GM19438 (cell line): ENCODE measurements around the gene DBF4.
"Not testable (repeated sequence)": the region's sequence is repeated elsewhere in the genome, so short reads cannot be mapped to it uniquely, and the experiment has no call there.

ENCODE experiments used
- ATAC-seq: cut with Tn5 transposase; IDR thresholded peaks from one replicate; pipeline ENCODE4 v1.9.1; 2021; ENCODE audit warnings: low read depth; ENCODE audit not compliant: unreplicated experiment

DBF4 gene, protein sequence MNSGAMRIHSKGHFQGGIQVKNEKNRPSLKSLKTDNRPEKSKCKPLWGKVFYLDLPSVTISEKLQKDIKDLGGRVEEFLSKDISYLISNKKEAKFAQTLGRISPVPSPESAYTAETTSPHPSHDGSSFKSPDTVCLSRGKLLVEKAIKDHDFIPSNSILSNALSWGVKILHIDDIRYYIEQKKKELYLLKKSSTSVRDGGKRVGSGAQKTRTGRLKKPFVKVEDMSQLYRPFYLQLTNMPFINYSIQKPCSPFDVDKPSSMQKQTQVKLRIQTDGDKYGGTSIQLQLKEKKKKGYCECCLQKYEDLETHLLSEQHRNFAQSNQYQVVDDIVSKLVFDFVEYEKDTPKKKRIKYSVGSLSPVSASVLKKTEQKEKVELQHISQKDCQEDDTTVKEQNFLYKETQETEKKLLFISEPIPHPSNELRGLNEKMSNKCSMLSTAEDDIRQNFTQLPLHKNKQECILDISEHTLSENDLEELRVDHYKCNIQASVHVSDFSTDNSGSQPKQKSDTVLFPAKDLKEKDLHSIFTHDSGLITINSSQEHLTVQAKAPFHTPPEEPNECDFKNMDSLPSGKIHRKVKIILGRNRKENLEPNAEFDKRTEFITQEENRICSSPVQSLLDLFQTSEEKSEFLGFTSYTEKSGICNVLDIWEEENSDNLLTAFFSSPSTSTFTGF

DNA sequence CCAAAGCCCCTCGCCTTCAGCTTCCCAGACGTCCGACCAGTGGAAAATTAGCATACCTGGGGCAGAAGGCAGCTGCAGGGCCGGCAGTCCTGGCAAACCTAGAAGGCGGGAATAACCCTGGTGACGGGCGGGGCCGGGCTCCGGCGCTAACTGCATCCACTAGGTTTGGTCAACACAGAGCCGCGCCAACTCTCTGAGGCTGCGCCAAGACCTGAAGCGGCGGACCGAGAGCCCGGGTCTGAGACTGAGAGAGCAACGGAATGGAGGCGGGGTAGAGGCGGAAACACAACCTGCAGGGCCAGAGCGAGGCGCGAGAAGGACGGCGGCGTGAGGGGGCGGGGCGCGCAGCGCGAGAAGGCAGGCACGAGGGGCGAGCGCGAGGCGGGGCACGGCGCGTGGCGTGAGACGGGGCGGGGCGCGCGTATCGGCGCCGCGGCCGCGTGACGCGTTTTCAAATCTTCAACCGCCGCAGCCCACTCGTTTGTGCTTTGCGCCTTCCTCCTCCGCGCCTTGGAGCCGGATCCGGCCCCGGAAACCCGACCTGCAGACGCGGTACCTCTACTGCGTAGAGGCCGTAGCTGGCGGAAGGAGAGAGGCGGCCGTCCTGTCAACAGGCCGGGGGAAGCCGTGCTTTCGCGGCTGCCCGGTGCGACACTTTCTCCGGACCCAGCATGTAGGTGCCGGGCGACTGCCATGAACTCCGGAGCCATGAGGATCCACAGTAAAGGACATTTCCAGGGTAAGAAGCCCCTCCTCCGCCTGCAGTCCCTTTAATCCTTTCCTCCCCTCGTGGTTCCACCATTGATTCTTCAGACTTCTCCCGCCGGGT is at the start of gene DBF4, which contains the start of gene SLC25A40:
DBF4 (plus strand) TSS at position 454 of the 829 bp plus-strand sequence; CDS start at position 694, 240 bp downstream.
SLC25A40 (minus strand) TSS at position 321 of the 829 bp plus-strand sequence. CDS start 17,633 bp downstream, outside the sequence.
- peak; percentile 87 for ATAC-seq

DNA sequence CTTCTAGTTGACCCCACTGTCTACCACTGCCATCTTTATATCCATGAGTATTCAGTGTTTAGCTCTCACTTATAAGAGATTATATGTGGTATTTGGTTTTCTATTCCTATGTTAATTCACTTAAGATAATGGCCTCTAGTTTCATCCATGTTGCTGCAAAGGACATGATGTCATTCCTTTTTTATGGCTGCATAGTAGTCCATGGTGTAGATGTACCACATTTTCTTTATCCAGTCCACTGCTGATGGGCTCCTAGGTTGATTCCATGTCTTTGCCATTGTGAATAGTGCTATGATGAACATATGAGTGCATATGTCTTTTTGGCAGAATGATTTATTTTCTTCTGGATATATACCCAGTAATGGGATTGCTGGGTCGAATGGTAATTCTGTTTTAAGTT is 47.9 kb upstream of the DBF4 start:
- not testable (repeated sequence) for ATAC-seq

DNA sequence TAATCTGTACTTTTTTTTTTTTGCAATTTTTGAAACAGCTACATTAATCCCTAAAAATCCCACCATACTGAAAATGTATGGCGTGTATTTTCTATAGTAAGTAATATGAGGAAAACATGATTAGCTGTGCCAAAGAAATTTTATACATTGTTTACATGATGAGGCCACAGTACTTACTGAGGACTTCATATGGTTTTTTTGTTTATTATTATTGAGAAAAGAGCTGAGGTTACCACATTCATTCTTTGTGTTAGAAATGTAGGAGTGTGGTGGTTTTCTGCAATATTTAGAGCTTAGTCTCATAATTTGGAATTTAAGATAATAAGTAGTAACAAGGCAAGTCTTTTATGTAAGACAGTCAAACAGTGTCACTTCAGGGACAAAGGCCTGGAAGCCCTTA is 45.2 kb upstream of the DBF4 start:
- no peak for ATAC-seq

DNA sequence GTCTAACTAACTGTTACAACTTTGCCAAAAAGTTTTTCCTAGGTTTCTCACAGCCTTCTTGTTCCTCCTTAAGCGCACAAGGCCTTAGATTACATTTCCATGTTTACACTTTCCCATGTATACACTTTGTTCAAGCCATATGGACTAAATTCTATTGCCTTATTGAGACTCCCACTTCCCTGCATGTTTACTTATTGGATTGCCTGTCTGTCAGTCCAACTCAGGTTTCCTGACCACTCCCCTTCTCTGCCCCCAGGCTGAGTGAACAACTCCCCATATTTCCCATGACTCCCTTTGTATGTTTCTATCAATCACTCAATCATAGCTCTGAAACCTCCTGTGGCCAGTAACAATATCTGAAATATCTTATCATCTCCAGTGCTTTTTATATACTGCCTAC is 43.2 kb upstream of the DBF4 start:
- no peak for ATAC-seq

DNA sequence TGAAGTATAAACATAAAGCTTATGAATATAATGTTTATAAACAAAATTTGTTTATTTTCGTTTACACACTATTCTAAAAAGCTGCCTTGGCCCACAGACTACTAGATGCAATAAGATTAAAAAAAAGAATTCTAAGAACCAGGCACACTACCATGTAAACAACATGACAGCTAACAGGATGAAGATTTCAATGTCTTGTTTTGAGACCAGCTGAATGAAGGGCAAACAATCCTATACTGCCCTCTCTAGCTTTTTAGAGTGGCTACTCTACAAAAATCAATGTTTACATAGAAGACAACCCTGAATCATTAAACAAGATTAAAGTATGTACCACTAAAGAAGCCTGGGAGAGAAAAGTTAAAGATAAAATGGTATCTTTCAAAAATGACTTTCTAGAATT is 38.7 kb upstream of the DBF4 start:
- no peak for ATAC-seq

DNA sequence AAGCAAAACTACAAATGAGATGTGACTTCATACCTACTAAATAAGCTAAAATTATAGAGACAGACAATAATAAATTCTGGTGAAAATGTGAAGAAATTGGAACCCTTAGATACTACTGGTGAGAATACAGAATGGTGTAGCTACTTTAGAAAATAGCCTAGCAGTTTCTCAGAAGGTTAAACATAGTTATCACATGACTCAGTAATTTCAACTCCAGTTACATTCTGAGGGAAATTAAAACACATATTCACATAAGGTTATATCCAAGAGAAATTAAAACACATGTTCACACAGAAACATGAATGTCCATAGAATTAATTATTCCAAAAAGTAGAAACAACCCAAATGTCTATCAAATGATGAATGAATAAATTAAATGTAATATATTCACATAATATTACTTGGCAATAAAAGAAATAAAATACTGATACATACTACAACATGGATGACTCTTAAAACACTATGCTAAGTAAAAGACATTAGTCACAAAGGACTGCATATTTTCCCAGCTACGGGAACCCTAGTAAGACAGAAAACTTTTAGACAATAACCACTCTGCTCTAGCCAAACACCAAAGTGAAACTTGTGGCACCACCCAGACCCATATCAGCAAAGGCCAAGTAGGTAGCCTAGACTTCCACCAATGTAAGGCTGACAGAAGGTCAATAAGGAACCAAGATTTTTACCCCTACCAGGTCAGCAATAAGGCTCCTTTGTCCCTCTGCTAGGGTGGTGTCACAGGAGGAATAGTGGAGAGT is 25.3 kb upstream of the DBF4 start:
- no peak for ATAC-seq

DNA sequence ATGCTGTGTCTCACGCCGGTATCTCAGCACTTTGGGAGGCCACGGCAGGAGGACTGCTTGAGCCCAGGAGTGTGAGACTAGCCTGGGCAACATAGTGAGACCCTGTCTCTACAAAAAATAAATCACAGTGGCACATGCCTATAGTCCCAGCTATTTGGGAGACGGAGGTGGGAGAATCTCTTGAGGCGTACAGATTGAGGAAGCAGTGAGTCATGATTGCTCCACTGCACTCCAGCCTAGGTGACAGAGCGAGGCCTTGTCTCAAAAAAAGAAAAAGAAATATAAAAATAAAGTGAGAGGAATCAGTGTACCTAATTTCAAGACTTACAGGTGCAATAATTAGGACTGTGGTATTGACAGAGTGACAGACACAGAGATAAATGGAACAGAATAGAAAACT is 24.0 kb upstream of the DBF4 start:
- ATAC-seq, result no peak

DNA sequence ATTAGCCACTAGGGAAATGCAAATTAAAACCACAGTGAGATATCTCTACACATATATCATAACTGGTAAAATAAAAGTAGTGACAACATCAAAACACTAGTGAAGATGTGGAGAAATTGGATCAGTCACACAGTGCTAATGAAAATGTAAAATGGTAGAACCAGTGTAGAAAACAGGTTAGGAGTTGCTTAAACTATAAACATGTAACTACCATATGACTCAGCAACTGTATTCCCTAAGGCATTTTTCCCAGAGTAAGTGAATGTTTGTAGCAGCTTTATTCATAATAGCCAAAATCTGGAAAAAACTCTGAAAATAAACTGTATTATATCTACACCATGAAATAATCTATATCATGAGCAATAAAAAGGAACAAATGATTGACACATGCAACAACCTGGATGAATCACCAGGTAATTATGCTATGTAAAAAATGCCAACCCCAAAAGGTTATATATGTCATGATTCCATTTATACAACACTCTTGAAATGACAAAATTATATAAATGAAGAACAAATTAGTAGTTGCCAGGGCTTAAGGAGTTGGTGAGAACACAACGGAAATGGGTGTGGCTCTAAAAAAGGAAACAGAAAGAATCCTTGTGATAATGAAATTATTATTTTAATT is 22.9 kb upstream of the DBF4 start:
- ATAC-seq, result no peak

DNA sequence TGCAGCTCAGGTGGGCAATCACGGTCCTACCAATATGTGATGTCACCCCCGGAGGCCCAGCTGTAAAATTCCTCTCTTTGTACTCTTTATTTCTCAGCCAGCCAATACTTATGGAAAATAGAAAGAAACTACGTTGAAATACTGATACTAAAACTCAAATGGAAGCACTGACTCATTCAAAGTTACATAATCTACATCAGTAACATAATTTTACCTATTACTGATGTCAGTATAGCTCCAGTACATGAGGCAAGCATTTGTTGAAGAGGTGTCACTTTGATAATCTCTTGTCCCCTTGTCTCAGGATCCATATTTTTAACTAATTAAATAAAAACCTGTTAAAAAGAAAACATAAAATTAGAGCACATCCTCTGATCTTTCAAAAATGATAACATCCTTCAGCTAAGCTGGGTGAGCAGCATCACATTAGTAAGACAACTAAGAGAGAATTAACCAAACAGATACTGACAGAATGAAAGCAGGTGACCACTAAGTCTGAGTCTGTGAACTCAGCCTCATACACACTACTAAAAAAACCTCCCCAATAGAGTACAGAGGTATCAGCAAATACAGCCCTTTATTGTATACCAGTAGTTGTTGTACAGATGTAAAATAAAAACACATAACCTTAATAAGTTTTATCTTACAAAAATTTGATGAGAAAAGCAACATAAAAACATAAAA is 17.7 kb upstream of the DBF4 start:
- ATAC-seq, result no peak

DNA sequence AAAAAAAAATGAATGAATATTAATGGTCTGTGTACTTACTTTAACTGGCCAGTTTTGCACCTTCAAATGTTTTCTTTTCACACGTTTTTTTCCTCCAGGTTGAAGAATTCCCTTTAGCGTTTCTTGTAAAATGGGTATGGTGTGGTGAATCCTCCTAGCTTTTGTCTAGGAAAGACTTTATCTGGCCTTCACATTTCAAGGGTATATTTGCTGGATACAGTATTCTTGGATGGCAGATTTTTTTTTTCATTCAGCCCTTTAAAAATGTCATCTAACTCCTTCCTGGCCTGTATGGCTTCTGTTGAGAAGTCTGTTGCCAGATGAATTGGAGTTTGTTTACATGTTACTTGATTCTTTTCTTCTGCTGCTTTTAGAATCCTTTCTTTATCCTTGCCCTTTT is 10.2 kb upstream of the DBF4 start:
- no peak for ATAC-seq

DNA sequence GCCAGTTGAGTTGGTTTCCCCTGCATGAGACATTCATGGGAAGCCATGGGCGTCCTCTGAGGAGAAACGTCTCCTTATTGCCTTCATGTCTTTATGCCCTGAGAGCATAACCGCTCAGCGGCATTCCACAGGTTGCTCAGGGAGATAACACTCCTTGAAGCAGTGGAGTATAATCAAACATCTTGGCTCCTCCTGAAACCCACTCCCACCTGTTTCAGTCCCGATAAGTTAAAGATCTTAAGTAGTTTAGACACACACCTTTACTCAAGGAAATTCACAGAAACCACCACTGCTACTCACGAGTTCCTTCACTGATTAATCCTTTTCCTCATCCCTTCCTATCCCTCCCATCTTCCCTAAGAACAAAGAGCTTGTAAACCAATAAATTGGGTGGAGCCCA is 9.8 kb upstream of the DBF4 start:
- ATAC-seq, result not testable (repeated sequence)

DNA sequence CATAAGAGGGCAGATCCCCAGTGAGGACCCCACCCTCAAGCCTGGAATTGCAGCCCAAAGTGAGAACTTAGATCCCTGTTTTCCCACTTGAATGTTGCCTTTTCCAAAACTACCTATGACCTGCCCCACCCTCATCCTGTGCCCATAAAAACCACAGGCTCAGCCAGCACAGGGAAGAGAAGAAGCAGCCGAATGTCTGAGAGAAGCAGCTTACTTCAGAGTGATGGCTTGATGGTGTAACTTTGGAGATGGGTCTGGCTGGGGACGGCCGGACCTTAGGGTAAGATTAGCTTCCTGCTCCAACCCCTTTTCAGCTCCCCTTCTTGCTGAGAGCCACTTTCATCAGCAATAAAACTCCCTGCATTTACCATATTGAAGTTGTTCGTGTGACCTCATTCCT is 5.8 kb upstream of the DBF4 start:
- ATAC-seq, result no peak

DNA sequence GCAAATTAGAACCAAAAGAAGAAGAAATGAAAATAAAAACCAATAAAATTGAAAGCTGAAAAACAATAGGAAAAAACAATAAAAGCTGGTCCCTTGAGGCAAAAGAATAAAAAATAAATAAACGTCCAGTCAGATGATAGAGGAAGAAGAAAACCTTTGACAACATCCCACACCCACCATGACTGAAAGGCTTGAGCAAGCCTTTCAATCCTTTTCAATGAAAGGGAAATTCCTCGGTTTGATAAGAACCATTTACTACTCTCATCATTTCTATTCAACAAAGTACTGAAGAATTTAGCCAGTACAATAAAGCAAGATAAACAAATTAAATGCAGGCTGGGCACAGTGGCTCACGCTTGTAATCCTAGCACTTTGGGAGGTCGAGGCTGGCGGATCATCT is 3.9 kb upstream of the DBF4 start:
- ATAC-seq, result no peak

DNA sequence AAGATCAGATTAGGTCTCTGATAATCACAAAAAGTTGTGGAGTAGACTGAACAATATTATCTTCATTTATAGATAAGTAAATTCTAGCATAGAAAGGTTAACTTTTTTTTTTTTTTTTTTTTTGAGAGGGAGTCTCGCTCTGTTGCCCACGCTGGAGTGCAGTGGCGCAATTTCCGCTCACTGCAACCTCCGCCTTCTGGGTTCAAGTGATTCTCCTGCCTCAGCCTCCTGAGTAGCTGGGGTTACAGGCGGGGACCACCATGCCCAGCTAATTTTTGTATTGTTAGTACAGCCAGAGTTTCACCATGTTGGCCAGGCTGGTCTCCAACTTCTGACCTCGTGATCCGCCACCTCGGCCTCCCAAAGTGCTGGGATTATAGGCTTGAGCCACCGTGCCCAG is 3.0 kb upstream of the DBF4 start:
- ATAC-seq, result not testable (repeated sequence)

DNA sequence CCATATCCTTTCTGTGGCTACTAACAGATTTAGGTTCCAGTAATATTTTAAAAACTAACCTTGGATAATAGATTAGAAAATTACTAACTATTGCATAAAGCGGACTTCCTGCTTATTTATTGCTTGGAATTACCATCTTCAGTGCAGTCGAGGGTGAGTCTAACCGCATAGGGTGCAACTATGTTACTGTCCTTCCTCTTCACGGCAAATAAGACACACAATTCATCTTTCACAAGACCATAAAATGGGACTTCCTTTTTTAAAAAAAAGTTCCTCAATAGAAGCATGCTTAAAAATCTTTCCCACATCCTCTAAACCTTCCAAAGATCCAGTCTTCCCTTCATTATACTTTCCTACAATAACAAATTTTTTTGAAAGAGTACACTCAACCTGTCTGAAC is 2.2 kb upstream of the DBF4 start:
- no peak for ATAC-seq

DNA sequence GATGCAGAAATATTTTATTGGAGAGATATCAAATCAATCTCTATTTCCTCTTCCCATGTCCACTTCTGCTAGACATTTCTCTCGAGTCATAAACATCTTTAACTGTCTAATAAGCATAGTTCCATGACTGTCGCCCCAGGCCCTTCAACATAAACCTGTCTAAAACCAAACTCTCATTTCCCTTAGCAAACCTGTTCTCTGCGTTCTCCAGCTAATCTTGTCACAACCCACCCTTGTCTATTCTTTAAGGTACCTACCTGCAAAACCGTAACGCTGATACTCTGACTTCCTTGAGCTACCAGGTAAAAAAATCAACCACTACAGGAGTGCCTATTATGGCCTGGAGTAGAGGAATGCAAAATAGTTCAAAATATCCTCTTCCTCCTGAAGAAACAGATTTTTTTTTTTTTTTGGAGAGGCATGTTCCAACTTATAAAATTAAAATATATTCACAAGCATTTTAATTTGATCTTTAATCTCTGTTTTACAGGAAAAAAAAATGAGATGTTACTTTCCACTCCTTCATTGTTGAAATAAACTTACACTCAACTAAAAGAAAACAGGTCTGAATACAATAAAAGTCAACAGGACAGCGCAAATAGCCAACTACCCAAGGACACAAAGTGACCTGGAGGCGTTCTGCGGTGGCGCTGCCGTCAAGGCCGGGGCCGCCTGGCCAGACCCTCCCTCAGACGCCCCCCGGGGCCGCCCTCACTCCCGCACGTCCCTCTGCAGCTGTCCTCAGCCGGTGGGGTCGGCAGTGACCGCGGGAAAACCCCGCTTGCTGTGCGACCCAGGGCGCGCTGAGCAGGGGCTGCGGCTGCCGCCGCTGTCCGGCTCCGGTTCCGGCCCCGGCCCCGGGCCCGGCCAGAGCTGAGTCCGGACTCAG is 898 bp upstream of the DBF4 start:
- peak; percentile 20 for ATAC-seq

DNA sequence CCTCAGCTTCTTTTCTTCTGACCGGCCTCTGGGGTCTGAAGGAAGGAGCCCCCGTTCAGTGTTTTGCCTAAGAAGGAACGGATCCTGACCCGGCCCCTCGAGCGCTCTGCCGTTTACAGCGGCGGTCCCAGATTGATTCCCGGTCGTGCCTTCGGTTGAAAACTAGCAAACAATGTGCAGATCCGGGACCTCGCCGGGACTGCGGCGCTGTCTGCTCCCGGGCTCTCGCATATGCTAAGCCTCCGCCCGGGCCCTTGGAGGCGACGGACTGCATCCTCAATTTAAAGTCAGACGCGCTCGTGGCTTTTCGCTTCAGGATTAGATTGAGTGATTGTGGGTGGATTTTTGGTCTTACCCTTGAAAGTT is 559 bp downstream of the DBF4 start:
- no peak for ATAC-seq

DNA sequence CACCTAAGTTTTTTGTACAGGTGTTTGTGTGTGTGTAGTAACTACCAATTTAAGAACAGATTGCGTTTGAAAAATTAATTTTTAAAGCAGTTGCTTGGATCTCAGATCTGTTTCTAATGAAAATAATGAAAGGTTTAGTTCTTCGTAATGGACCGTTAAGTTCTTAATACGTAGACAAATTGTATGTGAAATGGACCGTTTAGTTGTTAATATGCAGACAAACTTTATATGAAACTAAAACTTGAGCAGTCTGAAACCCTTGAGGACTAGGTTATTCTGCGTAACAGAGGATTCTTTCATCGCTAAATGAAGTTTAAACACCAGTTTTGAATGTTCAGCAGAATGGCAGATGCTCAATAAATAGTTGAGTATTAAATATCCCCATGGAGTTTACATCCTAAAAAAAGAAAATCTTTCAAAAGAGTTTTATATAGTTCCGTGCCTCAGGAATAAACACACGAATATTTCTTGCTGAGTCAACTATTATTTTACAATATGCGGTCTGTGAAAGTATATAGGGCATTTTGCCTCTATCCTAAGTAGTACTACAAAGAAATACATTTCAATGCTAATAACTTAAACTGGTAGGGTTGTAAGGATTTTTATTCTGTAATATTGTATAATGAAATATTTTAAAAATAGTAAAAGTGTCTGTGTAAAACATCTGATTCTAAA is 1.2 kb downstream of the DBF4 start:
- no peak for ATAC-seq
